Measurements from ENCODE around the gene DKC1.
"Not testable (repeated sequence)": the region's sequence is repeated elsewhere in the genome, so short reads cannot be mapped to it uniquely, and the experiment has no call there.

The DKC1 gene

GRCh38 chrX:154806837-154807501 is 44.3 kb downstream of the DKC1 start:
- no peak for TF ChIP-seq CTCF (IDR thresholded peaks at IDR 0.05; ENCODE audit: borderline replicate concordance, insufficient read depth, low read depth, low read length)
- no peak overlapping the region for H3K4me3 ChIP-seq (ENCODE audit: low read depth, low read length)

- no peak for TF ChIP-seq CTCF (IDR thresholded peaks at IDR 0.05; ENCODE audit: borderline replicate concordance, insufficient read depth, low read depth, low read length)
- no peak overlapping the region for H3K4me3 ChIP-seq (ENCODE audit: low read depth, low read length)
These were observed 47.4 kb downstream of the DKC1 start for GRCh38 chrX:154809939-154810665.

- no peak for TF ChIP-seq CTCF (IDR thresholded peaks at IDR 0.05; ENCODE audit: borderline replicate concordance, insufficient read depth, low read depth, low read length)
- H3K4me3 ChIP-seq (ENCODE audit: low read depth, low read length): no peak overlapping the region
These were observed 49.9 kb downstream of the DKC1 start for GRCh38 chrX:154812341-154813101.

- H3K4me3 ChIP-seq (ENCODE audit: low read depth, low read length): no peak overlapping the region
- no peak for TF ChIP-seq CTCF (IDR thresholded peaks at IDR 0.05; ENCODE audit: borderline replicate concordance, insufficient read depth, low read depth, low read length)
These were observed 51.1 kb downstream of the DKC1 start for GRCh38 chrX:154813801-154814200.

- TF ChIP-seq CTCF (IDR thresholded peaks at IDR 0.05; ENCODE audit: borderline replicate concordance, insufficient read depth, low read depth, low read length): no peak
- no peak overlapping the region for H3K4me3 ChIP-seq (ENCODE audit: low read depth, low read length)
These were observed 52.7 kb downstream of the DKC1 start for GRCh38 chrX:154815274-154815818.

- H3K4me3 ChIP-seq (ENCODE audit: low read depth, low read length): not testable (repeated sequence)
These were observed 53.7 kb downstream of the DKC1 start for GRCh38 chrX:154816326-154816898.

GRCh38 chrX:154817048-154817618 is 54.5 kb downstream of the DKC1 start:
- not testable (repeated sequence) for H3K4me3 ChIP-seq (ENCODE audit: low read depth, low read length)

Data from GM12875 (cell line).